Fibroblast of lung (primary cell): ENCODE results near the gene SORCS3. TPM values are rescaled to one million over a fixed set of nuclear protein-coding genes. Genes with fewer than 3 reads are reported as not detected.

Experiments used
- DNase-seq, 2 donors: peaks; one replicate each; pipeline versions ENCODE4 v3.0.0 to v3.0.0-alpha.2; 2010; ENCODE audit warnings: low read depth in 2 of 2
- H2AFZ ChIP-seq: 2 replicates; pipeline ENCODE4 v1.5.1; 2012; ENCODE audit warnings: low read length, control low read depth, inconsistent platforms
- H3K27ac ChIP-seq: 2 replicates; pipeline ENCODE4 v1.5.1; 2011; ENCODE audit warnings: low read length, control low read depth; ENCODE audit not compliant: insufficient read depth
- H3K27me3 ChIP-seq: 2 replicates; pipeline ENCODE4 v1.5.1; 2011; ENCODE audit warnings: mild to moderate bottlenecking, low read length; ENCODE audit not compliant: control insufficient read depth, insufficient read depth
- H3K36me3 ChIP-seq: 2 replicates; pipeline ENCODE4 v1.5.1; 2011; ENCODE audit warnings: low read length; ENCODE audit not compliant: control insufficient read depth, insufficient read depth
- H3K4me1 ChIP-seq: 2 replicates; pipeline ENCODE4 v1.5.1; 2011; ENCODE audit warnings: low read length; ENCODE audit not compliant: control insufficient read depth, insufficient read depth; ENCODE audit errors: extremely low read depth
- H3K4me2 ChIP-seq: 2 replicates; pipeline ENCODE4 v1.5.1; 2011; ENCODE audit warnings: low read length, control low read depth; ENCODE audit not compliant: insufficient read depth; ENCODE audit errors: extremely low read depth
- H3K4me3 ChIP-seq, 4 experiments: fragments of 200-600 bp in 1 of 4; sonication (generic) in 1 of 4; replicated peaks in 1 of 4; 2 replicates each; pipeline ENCODE4 v1.5.1; 2011 to 2016; ENCODE audit warnings: low read length in 4 of 4, low read depth in 3 of 4, mild to moderate bottlenecking in 3 of 4, control low read depth in 2 of 4, inconsistent platforms in 1 of 4, mixed read lengths in 1 of 4; ENCODE audit not compliant: insufficient read depth in 1 of 4; ENCODE audit errors: control extremely low read depth in 1 of 4
- H3K79me2 ChIP-seq: 2 replicates; pipeline ENCODE4 v1.5.1; 2012; ENCODE audit warnings: mild to moderate bottlenecking, low read length, inconsistent platforms; ENCODE audit not compliant: control insufficient read depth, insufficient read depth
- H3K9ac ChIP-seq: 2 replicates; pipeline ENCODE4 v1.5.1; 2011; ENCODE audit warnings: mild to moderate bottlenecking, low read length, control low read depth; ENCODE audit not compliant: insufficient read depth
- H3K9me3 ChIP-seq: 2 replicates; pipeline ENCODE4 v1.5.1; 2012; ENCODE audit warnings: low read depth, low read length; ENCODE audit not compliant: control insufficient read depth, insufficient read depth
- H4K20me1 ChIP-seq: 2 replicates; pipeline ENCODE4 v1.5.1; 2011; ENCODE audit warnings: low read length; ENCODE audit not compliant: control insufficient read depth, insufficient read depth; ENCODE audit errors: extremely low read depth
- EZH2 ChIP-seq: IDR thresholded peaks from 2 replicates; pipeline ENCODE4 v1.5.1; 2012; ENCODE audit warnings: low read length, control low read depth, mild to moderate bottlenecking; ENCODE audit errors: missing control alignments
- polyA plus RNA-seq, 2 donors: library from polyadenylated mRNA; depleted of rRNA in 1 of 2; stranded (reverse) in 1 of 2; unstranded in 1 of 2; fragments of >200 nt; gene quantifications; 2 replicates each; pipeline ENCODE4 v1.2.1, GENCODE V29; 2011 to 2012; ENCODE audit warnings: missing spikeins in 1 of 2
- total RNA-seq: library from RNA; depleted of rRNA; stranded (reverse); fragments of >200 nt; gene quantifications from 2 replicates; pipeline ENCODE4 v1.2.1, GENCODE V29; 2014
- TF ChIP-seq, protein P1 (sequence below), 2 donors: IDR thresholded peaks in 1 of 2; conservative IDR thresholded peaks in 1 of 2; 1 replicate in 1 of 2; 2 replicates in 1 of 2; pipeline ENCODE4 v1.5.1; 2011 to 2012; ENCODE audit warnings: low read length in 2 of 2, control low read depth in 1 of 2, inconsistent platforms in 1 of 2, low read depth in 1 of 2, mild to moderate bottlenecking in 1 of 2

SORCS3 gene
- total and polyA plus RNA-seq, 2 donors (not counting 1 experiment from before 2014, with no cell fraction given), result not detected

DNA sequence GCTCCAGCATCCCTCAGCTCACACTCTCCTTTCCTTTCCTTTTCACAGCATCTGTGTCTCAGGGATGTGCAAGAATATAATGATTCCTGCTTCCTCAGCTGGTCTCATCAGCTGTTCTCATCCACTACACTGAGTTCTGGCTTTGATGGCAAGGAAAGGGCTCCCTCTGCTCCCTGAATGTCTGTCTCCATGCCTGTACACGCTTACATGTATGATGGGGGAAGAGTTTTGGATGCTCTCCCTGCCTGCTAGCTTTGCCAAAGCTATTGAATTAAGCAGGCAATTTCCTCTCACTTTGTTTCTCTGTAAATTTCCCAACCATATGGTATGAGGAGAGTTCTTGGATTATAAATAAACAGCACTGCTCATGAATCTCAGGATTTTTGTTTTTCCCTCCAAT is 254.5 kb downstream of the SORCS3 start:
- no peak overlapping the region for H2AFZ ChIP-seq
- no peaks in the 10 kb centered on the region for H3K4me1 ChIP-seq
- no peak overlapping the region for H3K4me2 ChIP-seq
- no peaks in the 10 kb centered on the region for H3K79me2 ChIP-seq
- no peaks in the 10 kb centered on the region for H4K20me1 ChIP-seq
- no peaks in the 10 kb centered on the region for H3K9me3 ChIP-seq
- no peaks in the 10 kb centered on the region for H3K36me3 ChIP-seq
- H3K9ac ChIP-seq, result no peak overlapping the region
- no peak for DNase-seq
- TF ChIP-seq, protein P1, sequence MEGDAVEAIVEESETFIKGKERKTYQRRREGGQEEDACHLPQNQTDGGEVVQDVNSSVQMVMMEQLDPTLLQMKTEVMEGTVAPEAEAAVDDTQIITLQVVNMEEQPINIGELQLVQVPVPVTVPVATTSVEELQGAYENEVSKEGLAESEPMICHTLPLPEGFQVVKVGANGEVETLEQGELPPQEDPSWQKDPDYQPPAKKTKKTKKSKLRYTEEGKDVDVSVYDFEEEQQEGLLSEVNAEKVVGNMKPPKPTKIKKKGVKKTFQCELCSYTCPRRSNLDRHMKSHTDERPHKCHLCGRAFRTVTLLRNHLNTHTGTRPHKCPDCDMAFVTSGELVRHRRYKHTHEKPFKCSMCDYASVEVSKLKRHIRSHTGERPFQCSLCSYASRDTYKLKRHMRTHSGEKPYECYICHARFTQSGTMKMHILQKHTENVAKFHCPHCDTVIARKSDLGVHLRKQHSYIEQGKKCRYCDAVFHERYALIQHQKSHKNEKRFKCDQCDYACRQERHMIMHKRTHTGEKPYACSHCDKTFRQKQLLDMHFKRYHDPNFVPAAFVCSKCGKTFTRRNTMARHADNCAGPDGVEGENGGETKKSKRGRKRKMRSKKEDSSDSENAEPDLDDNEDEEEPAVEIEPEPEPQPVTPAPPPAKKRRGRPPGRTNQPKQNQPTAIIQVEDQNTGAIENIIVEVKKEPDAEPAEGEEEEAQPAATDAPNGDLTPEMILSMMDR (conservative IDR thresholded peaks at IDR 0.05 in 1 of 2, IDR thresholded peaks at IDR 0.05 in 1 of 2; ENCODE audit: low read depth in 1 of 2, low read length in 2 of 2), result no peak
- TF ChIP-seq EZH2, result no peak
- no peaks in the 10 kb centered on the region for H3K27me3 ChIP-seq
- no peak overlapping the region for H3K27ac ChIP-seq
- H3K4me3 ChIP-seq, result no peak overlapping the region

GRCh38 chr10:104895981-104896380 is 254.9 kb downstream of the SORCS3 start:
- H3K27me3 ChIP-seq, result no peaks in the 10 kb centered on the region
- DNase-seq, result no peak
- no peaks in the 10 kb centered on the region for H3K36me3 ChIP-seq
- no peak overlapping the region for H3K9ac ChIP-seq
- no peaks in the 10 kb centered on the region for H3K79me2 ChIP-seq
- no peak overlapping the region for H3K4me2 ChIP-seq
- H4K20me1 ChIP-seq, result no peaks in the 10 kb centered on the region
- no peak overlapping the region for H3K27ac ChIP-seq
- TF ChIP-seq EZH2, result no peak
- TF ChIP-seq, protein P1 (conservative IDR thresholded peaks at IDR 0.05 in 1 of 2, IDR thresholded peaks at IDR 0.05 in 1 of 2; ENCODE audit: low read depth in 1 of 2, low read length in 2 of 2), result no peak
- no peaks in the 10 kb centered on the region for H3K9me3 ChIP-seq
- H2AFZ ChIP-seq, result no peak overlapping the region
- H3K4me1 ChIP-seq, result no peaks in the 10 kb centered on the region
- no peak overlapping the region for H3K4me3 ChIP-seq

DNA sequence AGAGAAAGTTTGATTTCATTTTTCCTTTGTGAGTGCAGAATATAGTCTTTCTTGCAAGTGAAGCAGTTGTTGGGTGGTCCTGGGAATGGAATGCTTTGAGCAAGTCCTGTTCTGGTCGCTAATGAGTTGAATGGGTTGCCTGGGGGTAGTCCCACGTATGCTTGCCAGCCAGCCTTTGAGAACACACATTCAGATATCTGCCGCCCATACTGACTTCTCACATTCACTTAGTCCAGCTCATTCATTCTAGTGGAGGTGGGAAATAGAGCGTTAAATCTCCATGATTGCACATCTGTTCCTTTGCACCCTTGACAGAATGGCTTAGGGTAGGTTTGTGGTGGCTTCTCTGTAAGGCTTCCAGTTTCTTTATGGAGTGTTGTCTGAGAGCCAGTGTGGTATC is 256.6 kb downstream of the SORCS3 start:
- Histone ChIP-seq H3K4me3 (no peak overlapping the region), H3K27ac (no peak overlapping the region), H3K4me2 (no peak overlapping the region), H3K9ac (no peak overlapping the region), H4K20me1 (no peaks in the 10 kb centered on the region), H3K27me3 (no peaks in the 10 kb centered on the region), H2AFZ (no peak overlapping the region), H3K79me2 (no peaks in the 10 kb centered on the region), H3K4me1 (no peaks in the 10 kb centered on the region), H3K9me3 (no peaks in the 10 kb centered on the region), H3K36me3 (no peaks in the 10 kb centered on the region)
- no peak for DNase-seq
- TF ChIP-seq EZH2, result no peak
- TF ChIP-seq, protein P1 (conservative IDR thresholded peaks at IDR 0.05 in 1 of 2, IDR thresholded peaks at IDR 0.05 in 1 of 2; ENCODE audit: low read depth in 1 of 2, low read length in 2 of 2), result no peak
